RWPE2 (cell line): Measurements from ENCODE around the gene CDC42EP2.

Source experiments
- ATAC-seq: fragments of 200-7000 bp; cut with Tn5 transposase; 3 replicates; pipeline ENCODE4 v1.9.1; 2021; ENCODE audit warnings: low read depth
- DNase-seq: peaks from one replicate; pipeline ENCODE4 v3.0.0-alpha.2; 2020; ENCODE audit warnings: low spot score
- H3K27ac ChIP-seq: fragments of 450-650 bp; 2 replicates; pipeline ENCODE4 v1.5.1; 2017; ENCODE audit warnings: mild to moderate bottlenecking; ENCODE audit not compliant: poor library complexity, severe bottlenecking
- H3K27me3 ChIP-seq: fragments of 250-450 bp; sonication (Bioruptor Pico); 2 replicates; pipeline ENCODE4 v1.5.1; 2021; ENCODE audit warnings: mild to moderate bottlenecking, moderate library complexity; ENCODE audit not compliant: insufficient read depth, poor library complexity, severe bottlenecking
- H3K36me3 ChIP-seq: fragments of 250-450 bp; sonication (Bioruptor Pico); 2 replicates; pipeline ENCODE4 v1.5.1; 2020; ENCODE audit warnings: low read depth, mild to moderate bottlenecking, moderate library complexity
- H3K4me1 ChIP-seq: fragments of 250-450 bp; sonication (Bioruptor Pico); 2 replicates; pipeline ENCODE4 v1.5.1; 2021; ENCODE audit warnings: mild to moderate bottlenecking, moderate library complexity; ENCODE audit not compliant: insufficient read depth, poor library complexity, severe bottlenecking
- H3K4me3 ChIP-seq: fragments of 250-450 bp; sonication (Bioruptor Pico); 2 replicates; pipeline ENCODE4 v1.5.1; 2021; ENCODE audit warnings: mild to moderate bottlenecking, moderate library complexity; ENCODE audit not compliant: severe bottlenecking
- H3K9me3 ChIP-seq: fragments of 250-450 bp; sonication (Bioruptor Pico); 2 replicates; pipeline ENCODE4 v1.5.1; 2021; ENCODE audit warnings: mild to moderate bottlenecking, moderate library complexity; ENCODE audit not compliant: severe bottlenecking
- CTCF ChIP-seq: fragments of 450-650 bp; IDR thresholded peaks from one replicate; pipeline ENCODE4 v1.5.1; 2017; ENCODE audit warnings: mild to moderate bottlenecking, moderate library complexity; ENCODE audit not compliant: poor library complexity, severe bottlenecking

CDC42EP2 gene

DNA sequence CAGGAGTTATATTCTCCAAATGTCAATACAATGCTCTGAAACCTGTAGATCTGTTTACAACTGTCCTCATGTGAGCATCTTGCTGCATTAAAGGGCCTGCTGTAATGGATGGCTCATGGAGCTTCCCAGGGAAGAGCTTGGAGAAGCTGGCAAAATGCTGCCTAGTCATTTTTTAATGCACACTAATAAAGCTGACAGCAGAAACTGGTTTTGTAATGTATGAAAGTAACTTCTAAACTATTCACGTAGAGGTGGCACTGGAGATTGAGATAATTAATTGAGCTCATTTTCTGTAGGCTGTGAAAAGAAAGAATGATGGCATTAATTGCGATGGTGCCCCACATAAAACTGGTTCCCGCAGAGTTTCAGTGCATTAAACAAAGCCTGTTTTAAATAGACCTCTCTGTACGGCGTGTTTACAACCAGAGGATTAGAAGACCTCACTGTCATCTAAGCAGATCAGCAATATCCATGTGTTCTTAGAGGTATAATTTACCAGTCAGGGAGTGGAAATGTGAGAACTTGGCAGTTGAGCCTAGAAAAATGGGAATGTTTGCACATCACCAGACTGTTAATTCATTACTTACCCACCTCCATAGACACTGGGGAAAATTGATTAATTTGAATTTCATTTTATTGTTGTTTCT is 36.9 kb upstream of the CDC42EP2 start:
- TF ChIP-seq CTCF, result no peak
- H3K9me3 ChIP-seq, result no peaks in the 10 kb centered on the region
- H3K27me3 ChIP-seq, result no peaks in the 10 kb centered on the region
- H3K36me3 ChIP-seq, result peaks cover 69% of the 10 kb centered on the region
- no peak overlapping the region for H3K4me3 ChIP-seq
- H3K27ac ChIP-seq, result peak overlapping the region; percentile 77
- H3K4me1 ChIP-seq, result peaks cover 31% of the 10 kb centered on the region
- ATAC-seq (no peak), DNase-seq (no peak)

DNA sequence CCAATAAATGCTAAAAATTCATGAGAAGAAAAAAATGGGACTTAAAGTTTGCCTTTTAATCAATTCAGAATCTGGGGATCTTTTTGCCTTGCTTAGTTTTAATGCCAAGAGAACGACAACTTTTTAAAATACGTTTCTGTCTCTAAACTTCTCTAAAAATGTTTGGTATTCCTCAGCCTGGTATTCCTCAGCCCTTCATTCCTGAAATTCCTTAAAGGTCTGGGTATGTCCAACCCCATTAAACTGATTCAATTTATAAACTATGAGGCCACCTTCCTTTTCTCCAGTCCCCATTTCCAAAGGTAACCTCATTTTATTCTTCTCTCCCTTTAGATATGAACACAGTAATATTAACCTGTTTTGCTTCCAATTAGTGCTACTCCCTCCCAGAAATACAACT is 36.3 kb upstream of the CDC42EP2 start:
- H3K27ac ChIP-seq, result peak overlapping the region; percentile 77
- H3K4me3 ChIP-seq, result no peak overlapping the region
- no peak for TF ChIP-seq CTCF
- peaks cover 75% of the 10 kb centered on the region for H3K36me3 ChIP-seq
- no peaks in the 10 kb centered on the region for H3K27me3 ChIP-seq
- H3K9me3 ChIP-seq, result no peaks in the 10 kb centered on the region
- ATAC-seq, result no peak
- no peak for DNase-seq
- H3K4me1 ChIP-seq, result peaks cover 31% of the 10 kb centered on the region

DNA sequence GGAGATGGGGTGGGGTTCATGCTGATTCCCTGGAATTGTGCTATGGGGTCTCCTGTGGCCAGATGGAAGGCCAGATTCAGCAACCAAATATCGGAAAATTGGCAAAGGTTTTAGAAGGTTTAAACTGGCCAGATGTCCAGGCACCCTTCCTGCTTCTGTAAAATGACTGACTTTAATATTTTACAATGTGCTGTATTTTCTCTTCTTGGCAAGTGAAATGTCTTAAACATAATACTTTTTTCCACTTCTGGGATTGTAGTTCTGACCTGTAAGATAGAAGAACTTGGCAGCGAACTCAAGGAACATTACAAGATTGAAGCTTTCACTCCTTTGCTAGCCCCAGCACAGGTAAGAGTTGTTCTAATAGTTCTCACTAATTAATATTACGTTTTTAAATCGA is 35.4 kb upstream of the CDC42EP2 start:
- H3K4me3 ChIP-seq, result no peak overlapping the region
- DNase-seq, result no peak
- H3K27ac ChIP-seq, result peak overlapping the region; percentile 77
- H3K27me3 ChIP-seq, result no peaks in the 10 kb centered on the region
- peaks cover 84% of the 10 kb centered on the region for H3K36me3 ChIP-seq
- no peak for ATAC-seq
- H3K4me1 ChIP-seq, result peaks cover 31% of the 10 kb centered on the region
- no peak for TF ChIP-seq CTCF
- no peaks in the 10 kb centered on the region for H3K9me3 ChIP-seq

GRCh38 chr11:65279741-65280440 is 34.8 kb upstream of the CDC42EP2 start:
- peak overlapping the region; percentile 77 for H3K27ac ChIP-seq
- no peak for TF ChIP-seq CTCF
- peaks cover 28% of the 10 kb centered on the region for H3K4me1 ChIP-seq
- ATAC-seq (peak; percentile 89), DNase-seq (peak; percentile 79)
- no peaks in the 10 kb centered on the region for H3K9me3 ChIP-seq
- H3K36me3 ChIP-seq, result peaks cover 90% of the 10 kb centered on the region
- H3K4me3 ChIP-seq, result no peak overlapping the region
- H3K27me3 ChIP-seq, result no peaks in the 10 kb centered on the region

GRCh38 chr11:65280646-65281045 is 34.0 kb upstream of the CDC42EP2 start:
- Histone ChIP-seq H3K4me1 (peaks cover 22% of the 10 kb centered on the region), H3K36me3 (peaks cover 93% of the 10 kb centered on the region), H3K27me3 (no peaks in the 10 kb centered on the region), H3K4me3 (no peak overlapping the region), H3K9me3 (no peaks in the 10 kb centered on the region), H3K27ac (peak overlapping the region; percentile 77)
- TF ChIP-seq CTCF, result no peak
- no peak for ATAC-seq
- no peak for DNase-seq
